Choroid plexus epithelial cell (primary cell): Measurements from ENCODE around the gene ZNF524.

Source experiments
- DNase-seq: peaks from one replicate; pipeline ENCODE4 v3.0.0-alpha.2; 2010; ENCODE audit warnings: low read depth
- H3K4me3 ChIP-seq: 2 replicates; pipeline ENCODE4 v1.5.1; 2011; ENCODE audit warnings: low read depth, mild to moderate bottlenecking, control low read depth, low read length, moderate library complexity
- CTCF ChIP-seq: conservative IDR thresholded peaks from 2 replicates; pipeline ENCODE4 v1.5.1; 2011; ENCODE audit warnings: low read depth, mild to moderate bottlenecking, control low read depth, inconsistent platforms, low read length, moderate library complexity

Gene ZNF524

GRCh38 chr19:55611300-55611982 is 11.4 kb downstream of the ZNF524 start:
- no peak for DNase-seq
- TF ChIP-seq CTCF = no peak
- no peak overlapping the region for H3K4me3 ChIP-seq

GRCh38 chr19:55611983-55612645 is 12.0 kb downstream of the ZNF524 start:
- no peak for DNase-seq
- no peak for TF ChIP-seq CTCF
- no peak overlapping the region for H3K4me3 ChIP-seq

GRCh38 chr19:55613396-55613795 is 13.3 kb downstream of the ZNF524 start:
- H3K4me3 ChIP-seq = no peak overlapping the region
- no peak for DNase-seq
- no peak for TF ChIP-seq CTCF

- TF ChIP-seq CTCF = no peak
- H3K4me3 ChIP-seq = no peak overlapping the region
- no peak for DNase-seq
Measured at GRCh38 chr19:55613930-55614710, 14.0 kb downstream of the ZNF524 start.

GRCh38 chr19:55614711-55615542 is 14.8 kb downstream of the ZNF524 start:
- no peak for TF ChIP-seq CTCF
- no peak overlapping the region for H3K4me3 ChIP-seq
- no peak for DNase-seq

- no peak for DNase-seq
- H3K4me3 ChIP-seq = no peak overlapping the region
- TF ChIP-seq CTCF = no peak
Measured at GRCh38 chr19:55615543-55616394, 15.7 kb downstream of the ZNF524 start.
